Small intestine (tissue), 7 donors: Measurements from ENCODE around the gene LOXL1. TPM values are rescaled to one million over a fixed set of nuclear protein-coding genes. Genes with fewer than 3 reads are reported as not detected.

Source experiments
- DNase-seq, 2 donors: peaks; one replicate each; pipeline versions ENCODE4 v3.0.0 to v3.0.0-alpha.2; 2013
- FAIRE-seq: peaks from 2 replicates; lab custom pipeline; 2012; peaks lifted over from hg19 to GRCh38; lab: Jason Lieb, UNC
- H3K27ac ChIP-seq, 3 donors: one replicate each; pipeline ENCODE4 v1.5.1; 2013; ENCODE audit warnings: low read length in 2 of 3, mild to moderate bottlenecking in 2 of 3, control low read depth in 1 of 3, inconsistent platforms in 1 of 3, low read depth in 1 of 3, moderate library complexity in 1 of 3
- H3K27me3 ChIP-seq, 3 donors: one replicate each; pipeline ENCODE4 v1.6.1; 2013; ENCODE audit warnings: low read length in 3 of 3, inconsistent platforms in 1 of 3; ENCODE audit not compliant: control insufficient read depth in 3 of 3, insufficient read depth in 3 of 3
- H3K36me3 ChIP-seq, 3 donors: one replicate each; pipeline ENCODE4 v1.6.1; 2013; ENCODE audit warnings: low read length in 3 of 3, inconsistent platforms in 1 of 3, low read depth in 1 of 3, mild to moderate bottlenecking in 1 of 3, moderate library complexity in 1 of 3; ENCODE audit not compliant: control insufficient read depth in 3 of 3, insufficient read depth in 2 of 3
- H3K4me1 ChIP-seq, 3 donors: one replicate each; pipeline ENCODE4 v1.6.1; 2013; ENCODE audit warnings: low read length in 2 of 3, inconsistent platforms in 1 of 3, low read depth in 1 of 3, mild to moderate bottlenecking in 1 of 3, moderate library complexity in 1 of 3; ENCODE audit not compliant: control insufficient read depth in 3 of 3, insufficient read depth in 2 of 3
- H3K4me3 ChIP-seq, 3 donors: one replicate each; pipeline ENCODE4 v1.5.1; 2013; ENCODE audit warnings: low read length in 3 of 3, control low read depth in 1 of 3, inconsistent platforms in 1 of 3, low read depth in 1 of 3, mild to moderate bottlenecking in 1 of 3, moderate library complexity in 1 of 3
- H3K9me3 ChIP-seq, 2 donors: one replicate each; pipeline ENCODE4 v1.6.1; 2013; ENCODE audit warnings: low read depth in 1 of 2, low read length in 1 of 2; ENCODE audit not compliant: control insufficient read depth in 2 of 2, insufficient read depth in 1 of 2
- WGBS, 3 donors: extraction: QIAGEN DNeasy Blood & Tissue Kit; methylation state at CpG; one replicate each; pipeline ENCODE4 v1.1.7; 2013; 5-methylcytosine and 5-hydroxymethylcytosine counted together
- polyA plus RNA-seq, 4 donors: library from polyadenylated mRNA; stranded (reverse) in 3 of 4; unstranded in 1 of 4; fragments of 200-250 nt in 3 of 4; fragments of 120-200 nt in 1 of 4; gene quantifications; one replicate each; pipeline versions ENCODE4 v1.2.1 to v1.2.3, GENCODE V29; 2013
- donor health status: healthy with polysubstance abuse.
- donor health status: control.
- donor health status: control.
- donor health status: Bipolar disorder and iron deficiency.
- donor health status: healthy.

Gene LOXL1
- polyA plus RNA-seq, 4 donors = 2.2 to 7.2 (median 4.9) TPM

GRCh38 chr15:73949496-73949895 lies 23.2 kb downstream of the LOXL1 start:
- no peak overlapping the region for H3K4me3 ChIP-seq
- peaks cover 0 to 15% (median 2%) of the 10 kb centered on the region in 3 donors for H3K4me1 ChIP-seq
- no peaks in the 10 kb centered on the region for H3K27me3 ChIP-seq
- FAIRE-seq = no peak
- no peak overlapping the region for H3K27ac ChIP-seq
- WGBS, 3 donors = 88 to 90% (median 89%) methylated on average over 10 of the region's 10 CpGs
- DNase-seq = no peak
- no peaks in the 10 kb centered on the region for H3K9me3 ChIP-seq
- H3K36me3 ChIP-seq = peaks cover 0 to 6% (median 0%) of the 10 kb centered on the region in 3 donors

DNA sequence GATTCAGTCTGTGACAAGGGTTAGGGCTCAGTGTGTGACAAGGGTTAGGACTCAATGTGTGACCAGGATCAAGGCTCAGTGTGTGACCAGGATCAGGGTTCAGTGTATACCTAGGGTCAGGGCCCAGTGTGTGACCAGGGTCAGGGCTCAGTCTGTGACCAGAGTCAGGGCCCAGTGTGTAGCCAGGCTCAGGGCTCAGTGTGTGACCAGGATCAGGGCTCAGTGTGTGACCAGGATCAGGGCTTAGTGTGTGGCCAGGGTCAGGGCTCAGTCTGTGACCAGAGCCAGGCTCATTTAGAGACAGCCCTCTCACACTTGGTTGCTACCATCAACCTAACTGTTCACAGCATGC lies 24.2 kb downstream of the LOXL1 start:
- peak overlapping the region in 1 of 3 donors; percentile 87 for H3K27ac ChIP-seq
- no peaks in the 10 kb centered on the region for H3K9me3 ChIP-seq
- H3K4me3 ChIP-seq = no peak overlapping the region
- FAIRE-seq (no peak), DNase-seq (no peak)
- H3K27me3 ChIP-seq = no peaks in the 10 kb centered on the region
- H3K36me3 ChIP-seq = peaks cover 0 to 6% (median 0%) of the 10 kb centered on the region in 3 donors
- H3K4me1 ChIP-seq = peaks cover 0 to 15% (median 2%) of the 10 kb centered on the region in 3 donors

DNA sequence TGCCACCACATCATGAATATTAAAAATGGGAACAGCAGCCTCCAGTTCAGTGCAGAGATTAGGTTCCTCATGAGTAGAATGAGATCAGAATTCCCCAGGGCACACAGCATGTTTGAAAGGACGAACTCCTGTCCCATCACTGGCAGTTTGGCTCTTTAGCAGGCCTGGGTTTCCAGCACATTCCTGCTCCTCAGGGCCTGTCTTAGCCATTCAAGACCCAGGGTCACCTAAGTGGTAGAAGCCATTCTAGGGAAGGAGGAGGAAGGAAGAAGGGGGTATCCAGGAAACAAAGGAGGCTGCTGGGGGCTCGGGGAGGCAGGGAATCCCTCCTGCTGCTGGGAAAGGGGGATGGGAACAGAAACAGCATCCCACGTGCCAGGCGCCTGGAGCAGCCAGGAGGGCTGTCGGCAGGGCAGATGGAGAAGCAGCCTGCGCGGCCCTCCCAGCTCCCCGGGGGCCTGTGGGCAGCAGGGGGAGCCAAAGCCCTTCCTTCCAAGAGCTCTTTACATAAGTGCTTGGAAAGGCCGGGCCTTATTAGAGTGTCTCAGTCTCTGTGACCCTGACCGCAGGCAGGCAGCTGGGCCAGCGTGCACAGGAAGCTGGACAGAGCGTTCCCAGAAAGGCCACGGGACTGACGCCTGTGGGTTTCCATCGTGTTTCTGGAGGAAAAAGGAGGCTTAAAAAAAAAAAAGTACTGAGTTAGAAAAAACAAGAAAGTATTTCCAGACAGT lies 24.7 kb downstream of the LOXL1 start:
- FAIRE-seq = no peak
- 13 to 20% (median 18%) methylated on average over 15 of the region's 15 CpGs for WGBS, 3 donors
- H3K27ac ChIP-seq = peak overlapping the region in 2 of 3 donors; percentile 87 to 94

GRCh38 chr15:73951601-73952000 lies 25.3 kb downstream of the LOXL1 start:
- Histone ChIP-seq H3K27me3 (no peaks in the 10 kb centered on the region), H3K27ac (peak overlapping the region; percentile 45 to 94 (median 87)), H3K4me3 (no peak overlapping the region), H3K36me3 (peaks cover 0 to 6% (median 0%) of the 10 kb centered on the region in 3 donors), H3K9me3 (no peaks in the 10 kb centered on the region), H3K4me1 (peaks cover 0 to 15% (median 2%) of the 10 kb centered on the region in 3 donors)
- no peak for DNase-seq
- 61 to 77% (median 71%) methylated on average over 12 to 13 of the region's 13 CpGs for WGBS, 3 donors
- no peak for FAIRE-seq

More for the DNA sequence above, 24.7 kb downstream of the LOXL1 start:
- DNase-seq = peak; percentile 61 to 88
- Histone ChIP-seq H3K9me3 (no peaks in the 10 kb centered on the region), H3K4me3 (no peak overlapping the region), H3K36me3 (peaks cover 0 to 6% (median 0%) of the 10 kb centered on the region in 3 donors), H3K27me3 (no peaks in the 10 kb centered on the region), H3K4me1 (peaks cover 0 to 15% (median 2%) of the 10 kb centered on the region in 3 donors)

- FAIRE-seq = no peak
- peaks cover 0 to 6% (median 0%) of the 10 kb centered on the region in 3 donors for H3K36me3 ChIP-seq
- H3K27me3 ChIP-seq = no peaks in the 10 kb centered on the region
- WGBS, 3 donors = 83 to 92% (median 90%) methylated on average over 21 of the region's 21 CpGs
- H3K9me3 ChIP-seq = no peaks in the 10 kb centered on the region
- H3K4me3 ChIP-seq = no peak overlapping the region
- DNase-seq = no peak
- peak overlapping the region in 2 of 3 donors; percentile 87 to 94 for H3K27ac ChIP-seq
- peaks cover 0 to 15% (median 2%) of the 10 kb centered on the region in 3 donors for H3K4me1 ChIP-seq
Measured at GRCh38 chr15:73952171-73952912, 26.1 kb downstream of the LOXL1 start.

DNA sequence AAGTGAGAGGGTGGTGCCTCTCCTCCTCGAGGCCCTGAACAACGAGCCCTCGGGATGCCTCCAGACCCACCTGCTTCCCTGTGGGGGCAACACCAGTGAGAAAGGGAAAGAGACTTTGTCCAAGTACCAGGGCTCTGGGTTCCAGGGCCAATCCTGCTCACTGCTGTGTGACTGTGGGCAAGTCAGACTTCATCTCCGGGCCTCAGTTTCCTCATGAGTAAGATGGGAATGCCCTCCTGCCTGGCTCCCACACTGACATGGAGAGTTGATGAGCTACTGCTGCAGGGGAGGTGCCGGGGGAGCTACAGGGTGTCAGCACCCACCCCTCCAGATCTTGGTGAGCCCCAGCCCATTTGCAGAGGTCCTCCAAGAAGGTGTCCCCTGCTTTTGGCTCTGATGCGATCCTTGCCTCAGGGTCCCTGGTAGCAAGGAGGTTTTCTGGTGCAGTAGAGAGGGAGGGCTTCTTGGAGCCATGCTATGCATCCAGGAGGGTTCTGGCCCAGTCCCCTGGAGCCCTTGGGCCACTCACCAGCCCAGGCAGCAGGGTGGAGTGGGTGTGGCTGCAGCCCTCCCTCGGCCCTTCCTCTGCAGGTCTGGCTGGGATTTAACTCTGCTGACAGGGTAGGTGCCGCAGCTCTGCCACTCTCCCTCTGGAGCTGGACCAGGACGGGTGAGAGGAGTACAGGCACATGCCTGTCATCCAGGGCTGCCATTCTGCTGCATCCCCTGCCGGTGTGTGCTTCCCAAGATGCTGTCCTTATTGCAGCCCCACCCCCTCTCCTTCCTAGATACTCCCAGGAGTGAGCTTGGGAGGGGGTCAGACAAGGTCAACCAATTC lies 26.9 kb downstream of the LOXL1 start:
- no peak overlapping the region for H3K27ac ChIP-seq
- DNase-seq = no peak
- FAIRE-seq = no peak
- peaks cover 0 to 6% (median 0%) of the 10 kb centered on the region in 3 donors for H3K36me3 ChIP-seq
- 81 to 90% (median 81%) methylated on average over 10 of the region's 10 CpGs for WGBS, 3 donors
- peaks cover 0 to 15% (median 2%) of the 10 kb centered on the region in 3 donors for H3K4me1 ChIP-seq
- H3K9me3 ChIP-seq = no peaks in the 10 kb centered on the region
- no peaks in the 10 kb centered on the region for H3K27me3 ChIP-seq
- no peak overlapping the region for H3K4me3 ChIP-seq

- DNase-seq (no peak), FAIRE-seq (no peak)
- Histone ChIP-seq H3K27me3 (no peaks in the 10 kb centered on the region), H3K36me3 (peaks cover 0 to 3% (median 0%) of the 10 kb centered on the region in 3 donors), H3K9me3 (no peaks in the 10 kb centered on the region), H3K4me3 (no peak overlapping the region), H3K27ac (no peak overlapping the region), H3K4me1 (peaks cover 0 to 15% (median 2%) of the 10 kb centered on the region in 3 donors)
- WGBS, 3 donors = 67 to 83% (median 74%) methylated on average over 26 to 27 of the region's 27 CpGs
Measured at GRCh38 chr15:73954188-73955145, 28.2 kb downstream of the LOXL1 start.
